Psoas muscle (tissue), 8 donors: ENCODE results near the gene CALML6. TPM values are rescaled to one million over a fixed set of nuclear protein-coding genes. Genes with fewer than 3 reads are reported as not detected.

Experiments used
- ATAC-seq, 4 donors: fragments of 200-7000 bp; cut with Tn5 transposase; one replicate each; pipeline ENCODE4 v1.9.1; 2020; ENCODE audit warnings: moderate library complexity in 3 of 4, mild to moderate bottlenecking in 2 of 4
- DNase-seq, 2 donors: peaks; one replicate each; pipeline ENCODE4 v3.0.0-alpha.2; 2020
- H3K27ac ChIP-seq: fragments of 200-600 bp; one replicate; pipeline ENCODE4 v1.8.0; 2022
- H3K27me3 ChIP-seq, 3 donors: fragments of 200-600 bp in 1 of 3; one replicate each; pipeline versions ENCODE4 v1.6.1 to v1.8.0; 2013 to 2022; ENCODE audit warnings: low read length in 2 of 3, mild to moderate bottlenecking in 2 of 3, moderate library complexity in 1 of 3; ENCODE audit not compliant: insufficient read depth in 3 of 3
- H3K36me3 ChIP-seq, 2 donors: fragments of 200-600 bp in 1 of 2; one replicate each; pipeline versions ENCODE4 v1.6.1 to v1.8.0; 2013 to 2022; ENCODE audit warnings: low read depth in 1 of 2, mild to moderate bottlenecking in 1 of 2, moderate library complexity in 1 of 2; ENCODE audit not compliant: insufficient read depth in 1 of 2
- H3K4me1 ChIP-seq: fragments of 200-600 bp; one replicate; pipeline ENCODE4 v1.8.0; 2022
- H3K4me3 ChIP-seq: fragments of 200-600 bp; one replicate; pipeline ENCODE4 v1.8.0; 2022; ENCODE audit warnings: mild to moderate bottlenecking
- H3K9me3 ChIP-seq: fragments of 200-600 bp; one replicate; pipeline ENCODE4 v1.8.0; 2022
- WGBS, 3 donors: extraction: QIAGEN DNeasy Blood & Tissue Kit; methylation state at CpG; one replicate each; pipeline versions ENCODE4 v1.1.6 to v1.1.7; 2013; 5-methylcytosine and 5-hydroxymethylcytosine counted together
- intact Hi-C, 2 donors: fragments of 100-400 bp; cut with DNase I; formaldehyde crosslinking; loops; one replicate each; pipeline versions ENCODE4 v1.11.0 to v1.14.2; 2022
- polyA plus RNA-seq, 3 donors: library from polyadenylated mRNA; stranded (reverse); fragments of 200-250 nt; gene quantifications; one replicate each; pipeline ENCODE4 v1.2.3, GENCODE V29; 2013
- total RNA-seq, 4 donors: library from RNA; stranded (reverse); fragmentation: NEBNext Ultra II Directional in 2 of 4; extraction: Animal tissue kit (Norgen Biotek cat#: 25700) in 2 of 4; gene quantifications; one replicate each; pipeline versions ENCODE4 v1.2.1 to v1.2.4, GENCODE V29; 2021 to 2023
- TF ChIP-seq, protein P1 (sequence below): fragments of 200-600 bp; IDR thresholded peaks from one replicate; pipeline ENCODE4 v1.8.0; 2022; ENCODE audit warnings: antibody characterized with exemption
- donor health status: healthy with polysubstance abuse.
- donor health status: DM: no; HTN: no; CAD: no; lungs with moderate emphysema.
- donor health status: Bipolar disorder and iron deficiency.
- donor health status: healthy.
- donor health status: DM: yes; HTN: yes; CAD: no.
- donor health status: DM: no; HTN: no; CAD: no.
- donor health status: DM: no; HTN: no; CAD: no.
- donor health status: DM: yes; HTN: yes; CAD: no.

The CALML6 gene
- total and polyA plus RNA-seq, 7 donors, result 4.2 to 75.4 (median 25.6) TPM

DNA sequence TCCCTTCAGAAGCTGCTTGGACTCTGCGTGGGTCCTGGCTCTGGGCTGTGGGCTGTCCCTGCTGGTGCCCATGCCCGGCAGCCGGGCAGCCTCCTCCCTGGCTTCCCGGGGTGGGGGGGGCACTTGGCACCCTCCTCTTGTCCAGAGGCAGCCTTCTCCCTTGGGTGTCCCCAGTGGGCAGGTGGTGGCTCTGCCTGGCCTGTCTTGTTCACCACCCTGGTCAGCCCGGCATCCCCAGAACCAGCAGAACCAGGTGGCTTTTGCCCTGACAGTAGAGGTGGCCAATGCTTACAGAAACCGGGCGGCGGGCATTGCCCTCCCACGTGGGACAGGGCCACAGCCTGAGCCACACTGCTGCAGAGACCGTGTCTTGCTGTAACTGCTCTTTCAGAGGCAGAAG is 50.5 kb downstream of the CALML6 start:
- H3K4me3 ChIP-seq, result no peak overlapping the region
- H3K27ac ChIP-seq, result no peak overlapping the region
- H3K9me3 ChIP-seq, result no peaks in the 10 kb centered on the region
- intact Hi-C loops, result no loop called here
- 32 to 49% (median 44%) methylated on average over 10 of the region's 10 CpGs for WGBS, 3 donors
- no peak for ATAC-seq
- no peaks in the 10 kb centered on the region for H3K36me3 ChIP-seq
- DNase-seq, result no peak
- peaks cover 0 to 78% (median 14%) of the 10 kb centered on the region in 3 donors for H3K27me3 ChIP-seq
- H3K4me1 ChIP-seq, result no peaks in the 10 kb centered on the region
- TF ChIP-seq, protein P1, sequence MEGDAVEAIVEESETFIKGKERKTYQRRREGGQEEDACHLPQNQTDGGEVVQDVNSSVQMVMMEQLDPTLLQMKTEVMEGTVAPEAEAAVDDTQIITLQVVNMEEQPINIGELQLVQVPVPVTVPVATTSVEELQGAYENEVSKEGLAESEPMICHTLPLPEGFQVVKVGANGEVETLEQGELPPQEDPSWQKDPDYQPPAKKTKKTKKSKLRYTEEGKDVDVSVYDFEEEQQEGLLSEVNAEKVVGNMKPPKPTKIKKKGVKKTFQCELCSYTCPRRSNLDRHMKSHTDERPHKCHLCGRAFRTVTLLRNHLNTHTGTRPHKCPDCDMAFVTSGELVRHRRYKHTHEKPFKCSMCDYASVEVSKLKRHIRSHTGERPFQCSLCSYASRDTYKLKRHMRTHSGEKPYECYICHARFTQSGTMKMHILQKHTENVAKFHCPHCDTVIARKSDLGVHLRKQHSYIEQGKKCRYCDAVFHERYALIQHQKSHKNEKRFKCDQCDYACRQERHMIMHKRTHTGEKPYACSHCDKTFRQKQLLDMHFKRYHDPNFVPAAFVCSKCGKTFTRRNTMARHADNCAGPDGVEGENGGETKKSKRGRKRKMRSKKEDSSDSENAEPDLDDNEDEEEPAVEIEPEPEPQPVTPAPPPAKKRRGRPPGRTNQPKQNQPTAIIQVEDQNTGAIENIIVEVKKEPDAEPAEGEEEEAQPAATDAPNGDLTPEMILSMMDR, result no peak

DNA sequence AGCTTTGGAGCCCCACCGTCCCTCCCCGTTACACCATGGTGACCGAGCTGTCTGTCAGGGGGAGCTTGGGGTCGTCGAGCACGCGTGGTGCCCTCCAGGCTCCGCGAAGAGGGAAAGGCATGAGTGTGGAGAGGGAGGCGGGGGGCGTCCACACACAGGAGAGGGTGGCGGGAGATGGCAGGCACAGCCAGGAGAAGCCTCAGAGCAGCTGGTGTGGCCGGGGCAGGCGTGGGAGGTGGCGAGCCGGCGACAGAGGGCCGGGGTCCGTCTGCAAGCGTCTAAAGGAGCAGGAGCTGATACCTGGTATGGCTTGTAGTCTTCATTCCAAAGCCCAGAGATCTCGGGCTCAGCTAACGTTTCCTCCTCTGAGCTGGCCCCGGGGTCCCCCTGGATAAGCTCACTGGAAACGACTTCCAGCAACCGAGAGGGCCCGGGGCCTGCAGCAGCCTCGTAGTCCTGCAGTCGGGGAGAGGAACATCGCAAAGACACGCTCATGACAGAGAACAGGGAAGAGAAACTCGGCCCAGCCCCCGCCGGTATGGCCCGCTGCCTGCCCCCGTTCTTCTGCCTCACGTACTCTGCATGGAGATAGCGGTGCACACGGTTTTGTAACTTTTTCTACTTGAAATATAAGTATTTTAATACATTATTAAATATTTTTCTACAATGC is 51.1 kb downstream of the CALML6 start:
- intact Hi-C loops, result no loop called here
- DNase-seq, result no peak

More for the DNA sequence above, 51.1 kb downstream of the CALML6 start:
- Histone ChIP-seq H3K27ac (no peak overlapping the region), H3K4me1 (no peaks in the 10 kb centered on the region), H3K36me3 (no peaks in the 10 kb centered on the region), H3K4me3 (no peak overlapping the region), H3K27me3 (peaks cover 0 to 72% (median 14%) of the 10 kb centered on the region in 3 donors), H3K9me3 (no peaks in the 10 kb centered on the region)
- TF ChIP-seq, protein P1, result no peak
- no peak for ATAC-seq
- 35 to 45% (median 42%) methylated on average over 32 to 38 of the region's 38 CpGs for WGBS, 3 donors

Other genes with a start within 250 kb of the CALML6 start
- 10 to 100 TPM; 12.6 to 23.9 (median 14.9) TPM for gene SLC35E2B, start 222.5 kb upstream of the CALML6 start, total RNA-seq
- 10 to 100 TPM in 2 of 3 donors, 1 to 10 TPM in 1; 9.2 to 16.4 (median 11.5) TPM for gene SLC35E2B, start 222.5 kb upstream of the CALML6 start, polyA plus RNA-seq
- 10 to 100 TPM; 15.9 to 36.6 (median 22.5) TPM for gene CDK11A, start 190.9 kb upstream of the CALML6 start, total RNA-seq
- 10 to 100 TPM; 16.8 to 29.8 (median 17.4) TPM for gene CDK11A, start 190.9 kb upstream of the CALML6 start, polyA plus RNA-seq
- gene NADK, start 136.8 kb upstream of the CALML6 start, total RNA-seq, result 10 to 100 TPM; 19.1 to 37.7 (median 28.7) TPM
- 10 to 100 TPM; 14.5 to 25.1 (median 22.5) TPM for gene NADK, start 136.8 kb upstream of the CALML6 start, polyA plus RNA-seq
- gene GNB1, start 24.2 kb upstream of the CALML6 start, total RNA-seq, result 10 to 100 TPM; 68.0 to 90.3 (median 75.9) TPM
- gene GNB1, start 24.2 kb upstream of the CALML6 start, polyA plus RNA-seq, result 100 to 1,000 TPM in 1 of 3 donors, 10 to 100 TPM in 2; 32.3 to 100 (median 58.4) TPM
- 100 to 1,000 TPM in 1 of 4 donors, 10 to 100 TPM in 3; 37.2 to 107 (median 53.4) TPM for gene TMEM52, start 4.0 kb downstream of the CALML6 start, total RNA-seq
- gene TMEM52, start 4.0 kb downstream of the CALML6 start, polyA plus RNA-seq, result 100 to 1,000 TPM in 2 of 3 donors, 10 to 100 TPM in 1; 42.0 to 137 (median 114) TPM
- gene CFAP74, start 88.5 kb downstream of the CALML6 start, total RNA-seq, result not detected
- under 1 TPM in 2 of 3 donors, not detected in 1; 0.01 to 0.05 TPM for gene CFAP74, start 88.5 kb downstream of the CALML6 start, polyA plus RNA-seq
- under 1 TPM in 2 of 4 donors, not detected in 2; 0.24 to 0.47 TPM for gene GABRD, start 104.1 kb downstream of the CALML6 start, total RNA-seq
- gene GABRD, start 104.1 kb downstream of the CALML6 start, polyA plus RNA-seq, result under 1 TPM in 2 of 3 donors, not detected in 1; 0.05 to 0.66 TPM
- 1 to 10 TPM in 1 of 4 donors, under 1 TPM in 2, not detected in 1; 0.44 to 2.3 (median 0.53) TPM for gene PRKCZ, start 135.2 kb downstream of the CALML6 start, total RNA-seq
- gene PRKCZ, start 135.2 kb downstream of the CALML6 start, polyA plus RNA-seq, result under 1 TPM; 0.07 to 0.40 (median 0.17) TPM